Hepatocyte (in vitro differentiated cells): ENCODE results near the gene ERCC6L.

Source experiments
- EZH2 ChIP-seq: fragments of 200-600 bp; sonication (generic); IDR thresholded peaks from 2 replicates; pipeline ENCODE4 v1.6.1; 2016; ENCODE audit warnings: antibody characterized with exemption, mild to moderate bottlenecking, borderline replicate concordance
- TF ChIP-seq, protein P1 (sequence below): fragments of 200-600 bp; sonication (generic); IDR thresholded peaks from 2 replicates; pipeline ENCODE4 v1.5.1; 2016; ENCODE audit warnings: antibody characterized with exemption, mild to moderate bottlenecking; ENCODE audit not compliant: poor library complexity

DNA sequence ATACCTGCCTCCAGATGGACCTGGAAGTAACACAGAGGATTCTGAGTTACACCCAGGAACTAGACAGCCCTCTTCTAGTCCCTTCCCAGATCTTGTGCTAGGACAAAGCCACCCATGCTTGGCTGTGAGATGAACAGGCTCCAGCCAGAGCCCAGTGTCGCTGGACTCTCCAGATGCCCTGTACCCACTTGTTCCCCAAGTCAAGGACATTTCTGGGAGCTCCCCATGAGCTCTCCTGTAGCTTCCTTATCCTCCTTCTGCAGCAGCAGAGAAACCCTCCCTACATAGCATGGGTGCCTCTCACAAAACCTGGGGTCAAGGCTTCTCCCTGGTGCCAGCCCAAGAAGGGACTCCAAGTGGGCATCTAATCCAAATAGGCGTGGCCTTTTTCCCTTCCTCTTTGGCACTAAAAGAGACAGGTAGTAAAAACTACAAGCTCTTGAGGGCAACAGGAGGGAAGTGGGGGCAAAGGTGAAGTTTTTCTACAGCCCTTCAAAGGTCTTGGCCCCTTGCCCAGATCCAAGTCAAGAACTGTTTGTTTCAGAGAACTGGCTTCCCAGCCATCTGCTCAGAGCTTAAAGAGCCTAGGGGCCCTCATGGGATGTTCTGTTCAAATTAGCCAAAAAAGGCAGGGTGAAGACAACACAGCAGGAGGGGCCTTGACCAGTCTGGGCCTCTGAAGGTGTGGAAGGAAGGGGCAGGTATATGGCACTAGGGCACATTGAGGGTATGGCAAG is 8.5 kb upstream of the ERCC6L start:
- TF ChIP-seq, protein P1, sequence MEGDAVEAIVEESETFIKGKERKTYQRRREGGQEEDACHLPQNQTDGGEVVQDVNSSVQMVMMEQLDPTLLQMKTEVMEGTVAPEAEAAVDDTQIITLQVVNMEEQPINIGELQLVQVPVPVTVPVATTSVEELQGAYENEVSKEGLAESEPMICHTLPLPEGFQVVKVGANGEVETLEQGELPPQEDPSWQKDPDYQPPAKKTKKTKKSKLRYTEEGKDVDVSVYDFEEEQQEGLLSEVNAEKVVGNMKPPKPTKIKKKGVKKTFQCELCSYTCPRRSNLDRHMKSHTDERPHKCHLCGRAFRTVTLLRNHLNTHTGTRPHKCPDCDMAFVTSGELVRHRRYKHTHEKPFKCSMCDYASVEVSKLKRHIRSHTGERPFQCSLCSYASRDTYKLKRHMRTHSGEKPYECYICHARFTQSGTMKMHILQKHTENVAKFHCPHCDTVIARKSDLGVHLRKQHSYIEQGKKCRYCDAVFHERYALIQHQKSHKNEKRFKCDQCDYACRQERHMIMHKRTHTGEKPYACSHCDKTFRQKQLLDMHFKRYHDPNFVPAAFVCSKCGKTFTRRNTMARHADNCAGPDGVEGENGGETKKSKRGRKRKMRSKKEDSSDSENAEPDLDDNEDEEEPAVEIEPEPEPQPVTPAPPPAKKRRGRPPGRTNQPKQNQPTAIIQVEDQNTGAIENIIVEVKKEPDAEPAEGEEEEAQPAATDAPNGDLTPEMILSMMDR, result no peak
- TF ChIP-seq EZH2, result no peak
